GM19324 (cell line): ENCODE results near the gene FADD.
A peak's percentile ranks its signal among the peaks of the same experiment; 100 is the strongest.
"Not testable (repeated sequence)": the region's sequence is repeated elsewhere in the genome, so short reads cannot be mapped to it uniquely, and the experiment has no call there.

Source experiments
- ATAC-seq: cut with Tn5 transposase; IDR thresholded peaks from one replicate; pipeline ENCODE4 v1.9.1; 2021; ENCODE audit warnings: mild to moderate bottlenecking, moderate library complexity; ENCODE audit not compliant: unreplicated experiment, low FRiP score

FADD gene

DNA sequence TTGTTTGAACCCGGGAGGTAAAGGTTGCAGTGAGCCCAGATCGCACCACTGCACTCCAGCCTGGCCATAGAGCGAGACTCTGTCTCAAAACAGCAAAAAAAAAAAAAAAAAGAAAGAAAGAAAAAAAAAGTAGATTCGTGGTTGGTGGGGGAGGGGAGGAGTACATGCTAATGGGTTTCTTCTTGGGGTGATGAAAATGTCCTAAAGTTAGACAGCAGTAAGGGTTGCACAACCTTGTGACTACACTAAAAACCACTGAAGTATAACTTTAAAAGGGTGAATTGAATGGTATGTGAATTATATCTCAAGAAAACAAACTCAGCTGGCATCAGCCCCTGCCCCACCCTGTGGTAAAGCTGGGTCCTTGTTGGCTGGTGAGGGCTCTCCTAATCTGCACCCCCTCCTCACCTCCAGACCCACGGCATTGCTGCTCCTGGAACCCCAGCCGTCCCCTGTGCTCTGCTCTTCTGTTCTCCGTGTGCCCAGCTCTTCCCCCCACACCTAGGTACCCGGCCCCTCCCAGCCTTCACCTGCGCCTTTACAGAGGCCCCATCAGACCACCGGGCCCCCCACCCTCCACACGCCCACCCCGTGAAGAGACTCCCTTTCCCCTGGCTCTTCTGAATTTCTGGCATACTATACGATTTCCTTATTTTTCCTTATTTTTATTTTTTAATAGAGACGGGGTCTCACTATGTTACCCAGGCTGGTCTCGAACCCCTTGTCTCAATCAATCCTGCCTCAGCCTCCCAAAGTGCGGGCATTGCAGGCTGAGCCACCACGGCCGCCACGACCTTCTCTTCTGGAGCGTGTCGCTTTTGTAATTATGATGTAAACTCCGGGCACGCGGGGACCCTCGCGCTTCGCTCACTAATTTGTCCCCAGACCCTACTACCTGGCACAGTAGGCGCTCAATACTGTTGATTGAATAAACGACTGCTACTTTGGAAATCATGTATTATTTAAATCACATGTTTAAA lies 924 bp upstream of the FADD start:
- ATAC-seq, result no peak

- peak; percentile 10 for ATAC-seq
Observed at GRCh38 chr11:70203751-70204465, 812 bp downstream of the FADD start.

DNA sequence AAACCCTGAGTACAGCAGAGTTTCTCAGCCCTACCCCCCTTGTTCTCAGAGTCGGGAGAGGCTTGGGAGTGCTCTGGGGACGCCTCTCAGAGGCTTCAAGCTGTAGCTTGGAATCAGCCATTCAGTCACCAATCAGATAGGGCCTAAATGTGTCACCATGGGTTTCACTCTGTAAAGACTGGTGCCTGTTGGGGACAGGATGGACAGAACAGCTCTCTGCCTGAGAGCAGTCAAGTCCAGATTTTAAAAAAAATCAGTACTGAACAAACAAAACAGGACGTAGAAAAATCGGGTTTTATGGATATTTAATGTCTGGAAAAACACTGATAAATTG lies 1.3 kb downstream of the FADD start:
- no peak for ATAC-seq

- no peak for ATAC-seq
Observed at GRCh38 chr11:70205049-70205725, 2.1 kb downstream of the FADD start.

DNA sequence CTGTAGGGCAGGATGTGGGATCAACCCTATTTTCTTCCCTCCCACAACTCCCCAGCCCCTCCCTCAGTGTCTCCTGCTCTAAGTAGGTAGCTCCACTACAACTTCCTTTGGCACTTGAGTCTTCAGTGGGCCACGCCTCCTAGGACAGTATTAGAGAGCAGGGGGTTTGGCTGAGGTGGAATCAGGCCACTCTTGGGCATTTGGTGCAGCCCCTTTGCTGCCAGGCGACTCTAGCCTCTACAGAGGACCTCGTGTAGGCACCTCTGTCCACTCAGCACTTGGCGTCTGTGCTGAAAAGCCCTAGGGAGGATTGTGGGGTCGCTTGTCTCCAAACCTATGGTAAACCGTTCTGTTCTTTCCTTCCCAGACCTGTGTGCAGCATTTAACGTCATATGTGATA lies 2.7 kb downstream of the FADD start:
- no peak for ATAC-seq

GRCh38 chr11:70206226-70206981 lies 3.3 kb downstream of the FADD start:
- no peak for ATAC-seq

GRCh38 chr11:70206982-70207376 lies 3.9 kb downstream of the FADD start:
- no peak for ATAC-seq

DNA sequence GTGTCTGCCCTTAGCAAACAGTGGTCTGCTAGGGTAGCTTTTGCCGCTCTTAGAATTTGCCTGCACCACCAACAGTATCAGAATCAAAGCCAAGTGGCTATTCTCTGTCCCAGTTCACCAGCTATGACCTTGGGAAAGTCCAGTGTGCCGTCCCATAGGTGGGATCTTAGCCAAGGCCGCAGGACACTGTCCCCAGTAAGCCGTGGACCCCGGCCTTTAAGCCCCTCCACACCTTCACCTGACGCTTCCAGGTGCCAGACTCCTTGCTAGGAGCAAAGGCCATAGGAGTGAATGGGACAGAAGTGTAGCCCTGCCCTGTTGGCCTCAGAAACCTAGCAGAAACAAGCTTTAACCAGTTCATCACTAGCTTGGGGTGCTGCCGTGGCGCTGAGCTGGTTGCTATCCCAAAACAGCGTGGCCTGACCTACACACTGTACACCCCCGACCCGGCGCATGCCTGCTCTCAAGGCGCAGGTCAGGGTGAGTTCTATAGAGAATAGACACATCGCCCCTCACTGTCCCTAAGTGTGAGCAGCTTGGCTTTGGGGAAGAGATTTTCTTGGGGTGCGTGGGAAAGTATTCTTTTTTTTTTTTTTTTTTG lies 4.5 kb downstream of the FADD start:
- no peak for ATAC-seq

- ATAC-seq, result no peak
Observed at GRCh38 chr11:70209391-70209912, 6.4 kb downstream of the FADD start.

DNA sequence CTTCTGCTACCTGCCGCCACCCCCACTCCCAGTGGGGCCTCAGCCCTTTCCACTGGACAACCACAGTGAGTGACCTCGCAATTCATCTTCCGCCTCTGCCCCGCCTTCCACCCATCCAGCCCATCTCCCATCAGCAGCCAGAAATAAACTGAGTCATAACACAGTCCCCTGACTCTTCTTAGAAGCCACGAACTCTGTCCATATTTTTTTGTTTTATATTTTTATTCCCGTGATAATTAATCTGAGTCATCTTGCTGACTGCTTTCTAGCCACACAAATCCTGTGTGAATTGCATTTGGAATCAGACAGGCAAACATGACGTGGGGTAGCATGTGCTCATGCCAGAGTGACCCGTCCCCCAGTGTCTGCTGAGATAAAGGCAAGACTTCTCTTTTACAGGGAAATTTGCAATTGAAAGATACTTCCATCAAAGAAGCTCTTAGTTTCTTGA lies 7.0 kb downstream of the FADD start:
- no peak for ATAC-seq

GRCh38 chr11:70210530-70210929 lies 7.4 kb downstream of the FADD start:
- no peak for ATAC-seq

- ATAC-seq, result no peak
Observed at GRCh38 chr11:70212227-70212811, 9.2 kb downstream of the FADD start.

GRCh38 chr11:70217388-70217787 lies 14.3 kb downstream of the FADD start:
- not testable (repeated sequence) for ATAC-seq

DNA sequence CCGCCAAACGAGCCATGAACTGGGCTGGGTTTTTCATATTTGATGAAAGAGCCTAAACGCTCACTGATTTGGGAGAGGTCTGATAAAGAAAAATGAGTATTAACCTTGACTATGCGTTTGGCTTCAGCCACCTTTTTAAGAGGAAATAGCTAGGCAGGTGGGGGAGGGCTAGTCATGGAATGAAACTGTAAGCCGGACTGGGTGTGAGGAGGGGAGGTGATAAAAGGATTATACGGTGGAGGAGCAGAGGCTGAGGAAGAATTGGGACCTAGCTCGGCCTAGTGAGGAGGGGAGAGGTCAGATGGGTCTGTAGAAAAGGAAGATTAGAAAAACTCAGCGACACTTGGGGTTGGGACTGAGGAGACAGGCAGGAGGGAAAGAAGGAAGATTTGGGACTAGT lies 15.0 kb downstream of the FADD start:
- not testable (repeated sequence) for ATAC-seq

DNA sequence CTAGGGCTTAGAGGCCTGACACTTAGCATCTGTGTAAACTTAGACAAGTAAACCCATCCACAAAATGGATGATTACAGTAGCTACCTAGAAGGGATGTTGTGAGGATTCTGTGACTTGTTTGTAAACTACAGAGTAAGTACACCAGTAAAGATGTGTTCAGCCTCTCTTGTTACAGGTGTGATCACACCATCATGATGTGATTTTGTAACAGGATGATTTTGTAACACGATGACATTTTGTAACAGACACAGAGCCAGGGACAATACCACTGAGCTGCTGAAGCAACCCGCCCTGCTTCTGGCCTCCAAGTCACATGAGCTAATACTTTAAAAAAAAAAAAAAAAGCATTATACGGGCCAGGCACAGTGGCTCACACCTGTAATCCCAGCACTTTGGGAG lies 17.0 kb downstream of the FADD start:
- ATAC-seq, result no peak

DNA sequence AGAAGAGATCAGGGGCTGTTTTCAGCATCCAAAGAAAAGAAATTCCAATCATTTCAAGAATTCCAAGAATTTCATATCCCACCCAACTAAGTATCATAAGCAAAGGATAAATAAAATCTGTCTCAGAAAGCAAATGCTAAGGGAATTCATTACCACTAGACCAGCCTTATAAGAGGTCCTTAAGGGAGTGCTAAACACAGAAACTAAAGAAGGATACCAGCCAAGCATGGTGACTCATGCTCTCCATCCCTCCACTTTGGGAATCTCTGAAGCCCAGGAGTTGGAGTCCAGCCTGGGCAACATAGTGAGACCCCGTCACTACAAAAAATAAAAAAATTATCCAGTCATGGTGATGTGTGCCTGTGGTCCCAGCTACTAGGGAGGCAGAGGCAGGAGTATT lies 17.8 kb downstream of the FADD start:
- no peak for ATAC-seq

DNA sequence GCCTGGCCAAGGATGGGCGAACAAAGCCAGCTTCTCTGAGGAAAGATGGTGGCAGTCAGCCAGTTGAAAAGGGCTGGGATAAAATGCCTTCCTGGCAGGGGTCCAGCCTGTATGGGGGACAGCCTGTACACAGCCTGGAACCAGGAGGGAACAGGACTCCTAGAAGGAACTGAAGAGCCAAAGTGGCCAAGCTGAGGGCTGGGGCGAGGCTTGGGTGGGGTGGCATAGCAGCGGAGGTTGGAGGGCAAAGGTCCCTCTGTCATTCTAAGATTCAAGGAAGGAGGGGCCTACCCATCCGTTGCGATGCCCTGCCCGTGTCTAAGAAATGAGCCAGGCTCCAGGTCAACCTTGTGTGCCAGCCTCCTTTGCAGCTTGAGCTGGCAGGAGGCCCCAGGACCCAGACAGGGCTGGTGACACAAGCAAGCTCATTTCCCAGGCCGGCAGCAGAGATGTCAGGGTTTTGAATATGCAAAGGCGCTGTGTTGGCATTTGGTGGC lies 22.6 kb downstream of the FADD start:
- no peak for ATAC-seq

DNA sequence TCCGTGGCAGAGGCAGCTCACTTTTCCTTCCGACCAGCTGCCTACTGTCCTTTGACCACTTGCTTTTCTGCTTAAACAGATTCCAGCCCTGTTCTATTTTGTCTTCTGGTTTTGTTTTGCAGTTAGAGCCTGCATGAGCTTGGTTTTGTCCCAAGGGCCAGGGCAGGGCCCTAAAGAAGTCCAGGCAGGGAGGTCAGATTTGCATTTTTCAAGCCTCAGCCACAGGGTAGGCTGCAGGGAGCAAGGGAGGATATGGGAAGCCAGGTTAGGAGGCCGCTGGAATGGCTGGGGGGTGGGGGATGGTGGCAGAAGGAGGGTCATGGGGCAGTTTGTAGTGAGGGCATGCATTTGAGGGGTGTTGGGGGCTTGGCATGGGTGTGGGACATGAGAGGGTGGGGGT lies 23.1 kb downstream of the FADD start:
- no peak for ATAC-seq

DNA sequence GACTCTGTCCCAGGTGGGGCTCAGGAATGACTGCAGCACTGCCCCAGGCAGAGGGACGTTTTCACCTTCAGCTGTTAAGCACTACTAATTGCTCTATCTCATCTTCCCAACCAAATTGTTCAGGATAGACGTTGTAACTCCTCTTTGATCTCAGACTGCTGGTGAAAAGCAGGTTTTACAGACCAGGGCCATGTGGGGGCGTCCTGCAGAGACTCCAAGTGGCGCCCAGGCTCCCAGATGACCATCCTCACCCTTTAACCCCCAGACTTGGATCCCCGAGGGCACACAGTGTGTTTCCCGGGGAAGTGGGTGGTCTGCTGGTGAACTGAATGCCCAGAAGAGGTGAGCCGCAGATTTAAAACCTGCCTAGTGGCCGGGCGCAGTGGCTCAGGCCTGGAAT lies 23.9 kb downstream of the FADD start:
- no peak for ATAC-seq
